Brain microvascular endothelial cell (primary cell): ENCODE results near the gene RAP1GAP.

ENCODE experiments used
- DNase-seq: peaks from one replicate; pipeline ENCODE4 v3.0.0-alpha.2; 2020
- H3K27ac ChIP-seq: fragments of 250-450 bp; sonication (Bioruptor Pico); 2 replicates; pipeline ENCODE4 v1.5.1; 2020; ENCODE audit warnings: mild to moderate bottlenecking, moderate library complexity
- H3K27me3 ChIP-seq: fragments of 250-450 bp; sonication (Bioruptor Pico); replicated peaks from 2 replicates; pipeline ENCODE4 v1.5.1; 2020; ENCODE audit warnings: mild to moderate bottlenecking
- H3K36me3 ChIP-seq: fragments of 250-450 bp; sonication (Bioruptor Pico); replicated peaks from 2 replicates; pipeline ENCODE4 v1.5.1; 2020; ENCODE audit warnings: mild to moderate bottlenecking
- H3K4me3 ChIP-seq: 2 replicates; pipeline ENCODE4 v1.5.1; 2011; ENCODE audit warnings: low read depth, mild to moderate bottlenecking, control low read depth, low read length, moderate library complexity
- in situ Hi-C: cut with HindIII; loops from 2 replicates; pipeline ENCODE4 v1.10.0; 2017; ENCODE audit warnings: low sequenced_read_pairs, low pct_ligation_motif_present
- TF ChIP-seq, protein P1 (sequence below): IDR thresholded peaks from 2 replicates; pipeline ENCODE4 v1.5.1; 2011; ENCODE audit warnings: low read depth, mild to moderate bottlenecking, moderate library complexity, low read length, control low read depth, inconsistent platforms; ENCODE audit errors: missing control alignments

RAP1GAP gene

DNA sequence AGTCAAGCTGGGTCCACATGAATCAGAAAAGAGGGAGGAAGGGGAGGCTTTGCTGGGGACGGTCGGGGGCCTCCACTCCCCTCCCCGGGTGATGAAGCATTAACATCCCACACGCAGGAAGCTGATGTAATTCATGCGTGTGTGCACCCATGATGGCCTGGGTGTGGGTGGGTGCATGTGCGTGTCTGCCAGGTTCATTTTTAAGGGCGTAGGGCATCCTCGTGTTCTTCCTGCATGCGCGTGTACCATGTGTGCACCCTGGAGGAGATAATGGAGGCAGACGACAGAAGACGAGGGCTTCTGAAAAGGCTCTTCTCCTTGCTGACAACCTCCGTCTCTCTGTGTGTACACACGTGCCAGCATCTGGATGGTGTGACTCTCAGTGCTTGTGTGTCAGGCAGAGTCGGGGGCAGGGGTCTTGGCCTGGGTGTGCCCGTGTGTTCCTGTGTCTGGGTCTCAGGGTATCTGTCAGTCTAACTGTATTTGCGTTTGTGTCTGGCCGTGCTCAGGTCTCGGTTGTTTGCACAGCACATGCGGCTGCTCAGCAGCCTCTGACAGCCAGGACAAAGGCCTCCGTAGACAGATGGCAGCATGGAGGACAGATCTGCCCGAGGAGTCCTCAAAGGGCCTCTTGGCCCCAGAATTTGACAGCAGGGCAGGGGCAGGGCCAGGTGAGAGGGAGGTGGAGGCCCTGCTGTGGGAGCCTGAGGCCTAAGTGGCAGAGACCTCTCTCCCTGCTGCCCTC lies 2.4 kb downstream of the RAP1GAP start:
- TF ChIP-seq, protein P1, sequence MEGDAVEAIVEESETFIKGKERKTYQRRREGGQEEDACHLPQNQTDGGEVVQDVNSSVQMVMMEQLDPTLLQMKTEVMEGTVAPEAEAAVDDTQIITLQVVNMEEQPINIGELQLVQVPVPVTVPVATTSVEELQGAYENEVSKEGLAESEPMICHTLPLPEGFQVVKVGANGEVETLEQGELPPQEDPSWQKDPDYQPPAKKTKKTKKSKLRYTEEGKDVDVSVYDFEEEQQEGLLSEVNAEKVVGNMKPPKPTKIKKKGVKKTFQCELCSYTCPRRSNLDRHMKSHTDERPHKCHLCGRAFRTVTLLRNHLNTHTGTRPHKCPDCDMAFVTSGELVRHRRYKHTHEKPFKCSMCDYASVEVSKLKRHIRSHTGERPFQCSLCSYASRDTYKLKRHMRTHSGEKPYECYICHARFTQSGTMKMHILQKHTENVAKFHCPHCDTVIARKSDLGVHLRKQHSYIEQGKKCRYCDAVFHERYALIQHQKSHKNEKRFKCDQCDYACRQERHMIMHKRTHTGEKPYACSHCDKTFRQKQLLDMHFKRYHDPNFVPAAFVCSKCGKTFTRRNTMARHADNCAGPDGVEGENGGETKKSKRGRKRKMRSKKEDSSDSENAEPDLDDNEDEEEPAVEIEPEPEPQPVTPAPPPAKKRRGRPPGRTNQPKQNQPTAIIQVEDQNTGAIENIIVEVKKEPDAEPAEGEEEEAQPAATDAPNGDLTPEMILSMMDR: no peak
- Histone ChIP-seq H3K36me3 (no peaks in the 10 kb centered on the region), H3K27me3 (peaks cover 53% of the 10 kb centered on the region), H3K27ac (no peak overlapping the region), H3K4me3 (no peak overlapping the region)
- in situ Hi-C loops: no loop called here
- DNase-seq: no peak

DNA sequence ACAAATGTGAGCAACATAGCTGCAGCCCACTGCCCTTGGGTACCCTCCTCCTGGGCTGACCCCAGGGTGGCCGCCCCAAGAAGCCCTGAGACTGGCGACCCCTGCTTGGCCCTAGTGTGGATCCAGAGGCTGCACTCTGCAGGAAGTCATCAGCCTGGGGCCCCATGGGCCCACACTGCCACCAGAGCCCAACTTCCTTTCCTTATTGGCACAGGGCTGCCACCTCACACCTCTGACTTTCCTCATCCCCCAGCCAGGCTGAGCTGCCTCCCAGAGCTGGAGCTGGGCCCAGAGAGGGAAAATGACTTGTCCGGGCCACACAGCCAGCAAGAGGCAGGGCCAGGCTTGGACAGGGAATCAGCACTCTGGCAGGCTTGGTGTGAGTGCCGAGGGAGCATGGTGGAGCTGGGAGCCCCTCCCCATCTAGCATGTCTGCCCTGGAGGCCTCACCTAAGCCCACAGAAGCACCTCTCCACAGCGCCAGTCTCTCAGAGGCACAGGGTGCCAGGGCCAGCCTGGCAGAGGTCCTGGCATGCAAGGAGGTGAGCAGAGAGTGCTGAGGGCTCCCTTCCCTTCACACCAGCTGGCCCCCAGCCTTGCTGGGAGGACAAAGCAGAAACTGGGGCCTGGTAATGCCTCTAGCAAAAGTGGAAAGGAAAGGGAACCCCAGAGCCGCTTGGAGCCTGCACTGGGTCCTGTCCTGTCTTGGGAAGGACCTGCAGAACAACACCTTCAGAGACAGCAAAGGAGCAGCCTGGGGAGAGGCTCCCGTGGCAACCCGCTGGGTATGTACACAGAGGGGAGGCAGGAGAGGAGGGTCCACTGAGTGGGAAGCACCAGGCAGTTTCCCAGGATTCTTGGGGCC lies 3.2 kb downstream of the RAP1GAP start:
- Histone ChIP-seq H3K27me3 (peaks cover 53% of the 10 kb centered on the region), H3K27ac (no peak overlapping the region), H3K36me3 (no peaks in the 10 kb centered on the region), H3K4me3 (no peak overlapping the region)
- TF ChIP-seq, protein P1: no peak
- in situ Hi-C loops: no loop called here
- no peak for DNase-seq

DNA sequence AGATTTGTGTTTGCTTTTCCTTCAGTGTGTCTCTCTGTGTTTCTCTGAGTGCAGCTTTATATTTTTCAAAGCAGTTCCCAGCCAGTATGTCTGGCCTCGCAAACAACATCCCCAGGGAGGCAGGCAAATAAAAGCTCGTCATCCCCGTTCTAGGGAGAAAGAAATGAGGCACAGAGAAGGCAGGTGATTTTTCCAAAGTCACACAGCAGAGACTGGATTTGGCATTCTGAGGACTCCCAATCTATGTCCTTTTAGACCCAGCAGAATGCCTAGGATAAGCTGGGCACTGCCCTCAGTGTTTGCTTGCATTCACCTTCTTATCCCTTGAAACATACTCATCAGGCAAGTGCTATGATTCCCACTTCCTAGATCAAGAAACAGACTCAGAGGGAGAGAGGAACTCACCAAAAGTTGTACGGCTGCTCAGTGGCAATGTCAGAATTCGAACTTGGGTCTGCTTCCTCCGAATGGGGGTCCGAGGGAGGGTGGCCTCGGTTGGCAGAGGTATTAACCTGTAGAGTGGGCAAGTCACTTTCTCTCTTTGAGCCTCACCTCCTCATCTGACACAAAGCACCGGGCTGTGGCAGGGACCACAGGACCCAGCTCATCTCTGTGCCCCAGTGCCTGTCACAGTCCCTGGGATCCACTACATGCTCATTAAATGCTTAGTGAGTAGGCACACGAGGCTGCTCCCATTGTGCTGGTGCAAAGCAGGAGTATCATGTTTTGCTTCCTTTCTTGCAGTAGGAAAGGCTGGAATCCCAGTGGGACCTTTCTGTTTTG lies 4.2 kb downstream of the RAP1GAP start:
- H3K27me3 ChIP-seq: peaks cover 51% of the 10 kb centered on the region
- in situ Hi-C loops: no loop called here
- no peak overlapping the region for H3K27ac ChIP-seq
- TF ChIP-seq, protein P1: no peak
- H3K4me3 ChIP-seq: no peak overlapping the region
- no peaks in the 10 kb centered on the region for H3K36me3 ChIP-seq
- DNase-seq: no peak

DNA sequence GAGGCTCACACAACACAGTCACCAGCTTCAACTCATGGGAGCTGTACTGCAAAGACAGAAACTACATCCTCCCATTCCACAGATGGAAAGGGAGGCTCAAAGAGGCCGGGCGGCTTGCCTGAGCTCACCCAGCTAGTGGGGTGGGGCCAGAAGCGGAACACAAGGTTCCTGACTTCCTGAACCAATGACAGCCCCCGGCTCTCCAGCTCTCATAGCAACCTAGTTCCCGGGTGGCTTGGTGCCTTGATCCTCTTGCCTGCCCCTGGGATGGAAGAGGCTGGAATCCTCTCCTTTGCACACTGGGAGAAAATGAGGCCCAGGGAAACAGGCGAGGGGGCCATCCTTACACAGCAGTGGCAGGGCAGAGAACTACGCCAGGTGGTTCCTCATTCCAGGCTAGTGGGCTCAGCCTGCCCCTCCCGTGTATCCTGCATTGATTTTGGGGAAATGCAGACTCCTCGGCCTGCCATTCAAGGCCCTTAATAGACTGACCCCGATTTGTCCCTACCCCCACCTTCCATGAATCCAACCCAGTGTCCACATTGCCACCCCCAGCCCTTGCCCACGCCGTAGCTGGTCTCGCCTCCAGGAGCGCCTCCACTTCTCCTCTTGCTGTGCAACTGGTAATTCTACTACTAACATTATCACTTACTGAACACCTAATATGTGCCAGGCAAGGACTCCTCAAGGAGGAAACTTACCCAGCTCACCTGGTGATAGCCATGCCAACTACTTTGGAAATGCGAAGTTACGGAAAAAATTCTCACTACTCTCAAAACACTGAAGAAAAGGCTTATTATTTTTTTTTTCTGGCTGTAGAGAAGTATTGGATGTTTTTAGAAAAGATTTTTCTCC lies 5.0 kb downstream of the RAP1GAP start:
- TF ChIP-seq, protein P1: no peak
- H3K4me3 ChIP-seq: no peak overlapping the region

More for the DNA sequence above, 5.0 kb downstream of the RAP1GAP start:
- in situ Hi-C loops: no loop called here
- Histone ChIP-seq H3K36me3 (no peaks in the 10 kb centered on the region), H3K27me3 (peaks cover 52% of the 10 kb centered on the region), H3K27ac (no peak overlapping the region)
- no peak for DNase-seq
